NCI-H2081 treated with DMSO at 0.1 percent for 48 hours (cell line): ENCODE measurements around the gene COX7A2.

Source experiments
- DNase-seq: peaks from one replicate; lab custom pipeline; 2025; lab: John Stamatoyannopoulos, UW

COX7A2 gene

GRCh38 chr6:75199889-75200288, 43.7 kb downstream of the COX7A2 start:
- no peak for DNase-seq

DNA sequence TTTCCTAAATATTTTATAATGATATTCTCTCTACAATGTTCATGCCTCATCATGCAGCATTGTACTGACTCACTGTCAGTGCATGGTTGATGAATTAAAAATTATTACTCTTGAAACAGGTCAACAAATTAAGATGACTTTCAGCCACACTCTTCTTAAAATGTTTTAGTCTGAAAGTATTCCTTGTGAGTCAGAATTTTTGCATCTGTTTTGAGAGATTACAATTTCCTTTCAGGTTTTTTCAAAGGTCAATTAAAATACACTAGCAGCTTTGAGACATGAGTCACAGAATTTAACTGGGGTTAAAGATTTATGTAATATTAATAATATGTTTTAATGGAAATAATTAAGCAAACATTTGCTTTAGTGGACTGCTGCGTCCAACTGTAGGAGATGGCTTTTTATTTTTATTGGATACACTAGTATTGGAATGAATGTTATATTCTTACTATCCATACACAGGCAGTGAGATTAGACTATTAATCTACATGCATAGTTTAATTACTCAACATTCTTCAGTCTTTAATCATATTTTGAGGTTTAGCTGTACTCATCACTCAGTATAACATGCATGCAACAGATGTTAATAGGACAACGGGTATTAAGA, 47.4 kb downstream of the COX7A2 start:
- no peak for DNase-seq

DNA sequence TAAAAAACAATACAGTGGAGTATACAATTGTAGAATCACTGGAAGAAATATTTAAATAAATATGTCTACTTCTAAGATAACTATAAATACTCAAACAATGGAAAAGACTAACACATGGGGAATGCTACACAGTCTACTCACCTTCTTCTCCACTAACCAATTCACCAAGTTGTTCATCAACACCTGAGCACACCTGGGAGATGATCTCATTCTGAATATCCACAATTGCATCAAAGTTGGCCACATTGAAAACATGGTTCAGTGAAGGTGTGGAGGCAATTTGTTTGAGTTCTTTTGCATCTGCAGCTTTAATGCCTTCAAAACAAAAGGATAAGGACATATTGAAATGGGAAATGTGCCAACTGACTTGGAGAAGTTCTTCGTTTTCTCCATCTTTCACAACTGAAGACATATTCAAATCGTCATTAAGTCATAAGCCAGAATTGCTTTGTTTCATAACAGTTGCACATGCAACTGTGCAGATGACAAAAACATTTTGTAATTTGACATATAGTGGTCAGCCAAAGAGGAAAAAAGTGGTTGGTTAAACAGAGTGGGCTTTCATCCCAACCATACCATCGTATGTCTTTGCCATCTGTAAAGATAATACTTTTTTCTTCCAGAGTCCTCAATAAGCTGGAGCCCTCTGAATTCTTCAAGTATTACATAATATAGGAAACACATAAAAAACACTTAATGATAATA, 55.2 kb downstream of the COX7A2 start:
- no peak for DNase-seq
